Measurements from ENCODE around the gene ZNF100.

The ZNF100 gene

GRCh38 chr19:21699197-21699596 is 68.2 kb downstream of the ZNF100 start:
- DNase-seq: no peak

- peak; percentile 36 for DNase-seq
These were observed 69.2 kb downstream of the ZNF100 start for GRCh38 chr19:21698215-21698614.

GRCh38 chr19:21697698-21698097 is 69.7 kb downstream of the ZNF100 start:
- no peak for DNase-seq

GRCh38 chr19:21694171-21694906 is 73.0 kb downstream of the ZNF100 start:
- DNase-seq: no peak

- DNase-seq: no peak
These were observed 74.0 kb downstream of the ZNF100 start for GRCh38 chr19:21693399-21693798.

GRCh38 chr19:21691661-21692060 is 75.7 kb downstream of the ZNF100 start:
- no peak for DNase-seq

GRCh38 chr19:21688464-21688863 is 78.9 kb downstream of the ZNF100 start:
- no peak for DNase-seq

- no peak for DNase-seq
These were observed 86.7 kb downstream of the ZNF100 start for GRCh38 chr19:21680671-21681070.

GRCh38 chr19:21680026-21680425 is 87.4 kb downstream of the ZNF100 start:
- DNase-seq: no peak

GRCh38 chr19:21677696-21678418 is 89.5 kb downstream of the ZNF100 start:
- DNase-seq: no peak

GRCh38 chr19:21674454-21674853 is 92.9 kb downstream of the ZNF100 start:
- no peak for DNase-seq

- DNase-seq: peak; percentile 16
These were observed 93.9 kb downstream of the ZNF100 start for GRCh38 chr19:21673479-21673878.
